ENCODE data around the gene TAMM41. TPM values are rescaled to one million over a fixed set of nuclear protein-coding genes. Genes with fewer than 3 reads are reported as not detected.
"Not testable (repeated sequence)": the region's sequence is repeated elsewhere in the genome, so short reads cannot be mapped to it uniquely, and the experiment has no call there.

Gene TAMM41
- total RNA-seq, 1 donor from 2014 or later: 7.1 TPM

GRCh38 chr3:11764931-11765363, 81.7 kb downstream of the TAMM41 start:
- peak; percentile 98 for DNase-seq (ENCODE audit: low read depth)

GRCh38 chr3:11759996-11760395, 86.7 kb downstream of the TAMM41 start:
- no peak for DNase-seq (ENCODE audit: low read depth)

GRCh38 chr3:11757929-11758328, 88.8 kb downstream of the TAMM41 start:
- no peak for DNase-seq (ENCODE audit: low read depth)

GRCh38 chr3:11757441-11757875, 89.2 kb downstream of the TAMM41 start:
- DNase-seq (ENCODE audit: low read depth): no peak

GRCh38 chr3:11755276-11755675, 91.4 kb downstream of the TAMM41 start:
- no peak for DNase-seq (ENCODE audit: low read depth)

- not testable (repeated sequence) for DNase-seq (ENCODE audit: low read depth)
Observed at GRCh38 chr3:11752254-11752653, 94.4 kb downstream of the TAMM41 start.

GRCh38 chr3:11748306-11748705, 98.4 kb downstream of the TAMM41 start:
- DNase-seq (ENCODE audit: low read depth): not testable (repeated sequence)

Other genes with a start within 250 kb of the TAMM41 start
- gene VGLL4, start 203.0 kb downstream of the TAMM41 start, total RNA-seq: 51.2 and 67.7 TPM in 2 replicates
- gene SYN2, start 157.5 kb upstream of the TAMM41 start, total RNA-seq: 0.25 TPM in 1 of 2 replicates, not detected in the other

All from renal cortical epithelial cell (primary cell).